Ureter (tissue), 1 donor: ENCODE results near the gene FAM78B. TPM values are rescaled to one million over a fixed set of nuclear protein-coding genes. Genes with fewer than 3 reads are reported as not detected.

Experiments used
- DNase-seq: peaks from one replicate; pipeline ENCODE4 v3.0.0-alpha.2; 2020; ENCODE audit warnings: low spot score
- total RNA-seq: library from RNA; stranded (reverse); gene quantifications from one replicate; pipeline ENCODE4 v1.2.4, GENCODE V29; 2023
- donor health status: DM: yes; HTN: yes; CAD: no.

The FAM78B gene
- total RNA-seq, 1 donor from 2014 or later, result 3.6 TPM

GRCh38 chr1:166066107-166066506 is 100.7 kb downstream of the FAM78B start:
- DNase-seq, result no peak

GRCh38 chr1:166064951-166065350 is 101.8 kb downstream of the FAM78B start:
- no peak for DNase-seq

- DNase-seq, result no peak
Measured at GRCh38 chr1:166064313-166064926, 102.4 kb downstream of the FAM78B start.

GRCh38 chr1:166063701-166064100 is 103.1 kb downstream of the FAM78B start:
- DNase-seq, result no peak

- no peak for DNase-seq
Measured at GRCh38 chr1:166062421-166063070, 104.3 kb downstream of the FAM78B start.

GRCh38 chr1:166057650-166058049 is 109.2 kb downstream of the FAM78B start:
- no peak for DNase-seq

- no peak for DNase-seq
Measured at GRCh38 chr1:166053395-166053794, 113.4 kb downstream of the FAM78B start.

- no peak for DNase-seq
Measured at GRCh38 chr1:166040202-166040997, 126.4 kb downstream of the FAM78B start.

- no peak for DNase-seq
Measured at GRCh38 chr1:166039436-166040201, 127.2 kb downstream of the FAM78B start.

GRCh38 chr1:166036092-166036491 is 130.7 kb downstream of the FAM78B start:
- no peak for DNase-seq

- DNase-seq, result no peak
Measured at GRCh38 chr1:166032572-166033371, 134.0 kb downstream of the FAM78B start.

GRCh38 chr1:166031932-166032571 is 134.7 kb downstream of the FAM78B start:
- DNase-seq, result no peak

GRCh38 chr1:166029196-166029945 is 137.4 kb downstream of the FAM78B start:
- DNase-seq, result no peak

- DNase-seq, result no peak
Measured at GRCh38 chr1:166026555-166026954, 140.2 kb downstream of the FAM78B start.

GRCh38 chr1:166026143-166026542 is 140.7 kb downstream of the FAM78B start:
- DNase-seq, result no peak

- DNase-seq, result no peak
Measured at GRCh38 chr1:166020210-166020609, 146.6 kb downstream of the FAM78B start.
